Gastroesophageal sphincter (tissue), 3 donors: Measurements from ENCODE around the gene RIPOR2.

Experiments used
- CTCF ChIP-seq, 4 experiments: fragments of 200-600 bp in 2 of 4; fragments of 450-650 bp in 2 of 4; sonication (generic) in 1 of 4; IDR thresholded peaks; one replicate each; pipeline ENCODE4 v1.5.1; 2017 to 2019; ENCODE audit warnings: antibody characterized with exemption in 4 of 4, mild to moderate bottlenecking in 2 of 4, moderate library complexity in 2 of 4
- POLR2AphosphoS5 ChIP-seq: sonication (generic); formaldehyde crosslinking; IDR thresholded peaks from one replicate; pipeline ENCODE4 v1.6.1; 2017; ENCODE audit warnings: antibody characterized with exemption

GRCh38 chr6:24766680-24767462 lies 168.9 kb downstream of the RIPOR2 start:
- TF ChIP-seq CTCF (IDR thresholded peaks at IDR 0.05) (peak in 3 of 4 experiments; percentile 43 to 46 (median 45)), POLR2AphosphoS5 (no peak)
